Dedifferentiated amniotic fluid mesenchymal stem cell (primary cell): ENCODE results near the gene PEAK1.

ENCODE experiments used
- DNase-seq: peaks from one replicate; pipeline ENCODE4 v3.0.0-alpha.2; 2016; ENCODE audit errors: extremely low spot score

The PEAK1 gene

DNA sequence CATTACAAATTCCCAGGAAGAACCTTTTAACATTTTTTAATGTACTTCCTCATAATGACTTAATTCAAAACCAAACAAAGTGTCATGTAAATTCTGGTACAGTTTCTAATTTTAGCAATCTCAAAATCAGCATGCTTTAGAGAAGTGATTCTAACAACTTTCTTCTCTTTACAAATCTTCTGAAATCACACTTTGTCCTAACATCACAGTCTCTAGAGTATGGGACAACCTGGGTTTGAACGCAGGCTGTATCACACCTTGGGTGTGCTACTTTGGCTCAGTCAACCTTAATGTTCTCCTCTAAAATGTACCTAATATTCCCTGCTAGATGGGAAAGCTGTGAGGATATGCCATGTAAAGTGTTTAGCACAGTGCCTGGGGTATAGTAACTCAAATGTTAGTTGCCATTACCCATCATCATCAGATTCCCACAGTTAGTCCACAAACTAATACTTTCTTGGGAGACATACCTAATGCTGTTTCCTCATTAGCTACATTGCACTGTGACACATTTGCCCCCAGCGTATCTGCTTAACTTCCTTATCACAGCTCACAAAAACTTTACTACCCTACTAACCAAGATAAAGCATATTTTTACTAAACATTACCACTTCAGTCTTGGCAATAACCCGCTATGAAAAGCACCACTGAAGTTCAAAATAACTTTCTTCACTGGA, 352.1 kb downstream of the PEAK1 start:
- no peak for DNase-seq

DNA sequence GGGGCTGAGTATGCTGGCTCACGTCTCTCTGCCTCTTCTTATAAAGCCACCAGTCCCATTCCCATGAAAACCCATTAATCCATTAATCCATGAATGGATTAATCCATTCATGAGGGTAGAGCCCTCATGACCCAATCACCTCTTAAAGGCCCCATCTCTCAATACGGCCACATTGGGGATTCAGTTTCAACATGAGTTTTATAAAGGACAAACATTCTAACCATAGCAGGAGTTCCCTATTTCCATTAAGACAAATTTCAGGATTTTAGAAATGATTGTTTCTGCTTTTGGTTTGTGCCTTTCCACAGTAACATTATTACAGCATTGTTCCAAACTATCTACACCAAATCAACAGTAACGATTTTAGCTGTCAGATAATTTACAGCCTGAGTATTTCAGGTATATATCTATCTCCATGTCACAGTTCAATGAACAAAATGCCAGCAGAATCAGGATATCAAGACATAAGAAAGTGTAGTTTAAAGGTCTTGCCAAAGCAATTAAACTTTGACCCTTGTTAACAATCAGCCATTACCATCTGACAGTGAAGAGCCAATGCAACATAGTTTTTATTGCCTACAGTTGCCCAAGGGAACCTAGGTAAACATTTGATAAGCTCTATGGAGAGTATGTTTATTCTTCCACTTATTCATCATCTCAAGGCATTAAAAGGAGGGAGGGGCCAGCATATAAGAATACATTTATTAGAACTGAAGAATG, 352.8 kb downstream of the PEAK1 start:
- DNase-seq = no peak

DNA sequence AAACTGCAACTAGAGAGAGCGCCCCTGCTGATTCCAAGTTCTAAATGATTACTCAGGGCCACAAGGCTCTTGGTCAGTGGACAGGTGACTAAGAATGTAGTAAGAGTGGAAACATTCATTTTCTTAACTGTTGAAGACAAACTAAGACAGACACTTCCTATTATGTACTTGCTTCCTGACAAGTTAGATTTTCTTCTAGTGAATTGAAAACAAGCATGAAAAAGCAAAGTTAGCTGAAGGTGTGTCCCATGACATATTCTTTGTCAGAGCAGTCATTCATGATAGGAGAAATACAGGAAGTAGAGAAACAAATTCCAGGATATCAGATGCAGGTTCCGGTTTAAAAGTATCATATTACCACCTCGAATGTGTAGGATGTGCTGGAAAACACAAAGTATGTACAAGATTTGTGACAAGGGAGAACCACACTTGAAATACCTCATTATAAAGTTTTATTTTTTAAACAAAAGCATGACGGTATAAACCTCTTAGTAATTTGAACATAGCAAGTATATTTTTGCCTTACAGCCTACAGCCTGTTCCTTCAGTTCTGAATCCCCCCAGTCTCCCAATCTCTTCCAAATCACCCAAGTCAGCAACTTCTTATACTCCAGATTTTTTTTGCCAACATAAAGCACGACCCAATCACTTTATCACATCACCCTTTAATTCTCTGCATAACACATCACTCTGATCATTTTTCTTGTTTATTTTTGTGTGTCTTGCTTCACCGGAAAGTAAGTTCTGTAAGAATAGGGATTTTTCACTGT, 355.2 kb downstream of the PEAK1 start:
- no peak for DNase-seq

DNA sequence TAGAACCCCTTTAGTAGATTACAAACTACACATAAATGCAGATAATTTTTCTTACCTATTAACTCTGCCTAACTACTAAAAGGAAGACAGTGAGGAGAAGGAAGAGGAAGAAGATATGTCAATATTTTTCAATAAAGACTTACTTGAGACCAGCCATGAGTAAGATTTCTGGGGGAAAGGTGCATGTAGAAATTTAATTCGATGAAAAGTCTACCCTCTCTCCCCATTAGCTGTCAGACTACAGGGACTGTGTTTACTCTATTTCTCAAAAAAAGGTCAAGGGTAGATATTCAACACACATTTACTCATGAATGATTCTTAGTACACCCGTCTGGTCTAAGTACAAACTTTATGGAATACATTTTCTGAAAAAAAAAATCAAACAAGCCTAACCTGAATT, 355.8 kb downstream of the PEAK1 start:
- no peak for DNase-seq

DNA sequence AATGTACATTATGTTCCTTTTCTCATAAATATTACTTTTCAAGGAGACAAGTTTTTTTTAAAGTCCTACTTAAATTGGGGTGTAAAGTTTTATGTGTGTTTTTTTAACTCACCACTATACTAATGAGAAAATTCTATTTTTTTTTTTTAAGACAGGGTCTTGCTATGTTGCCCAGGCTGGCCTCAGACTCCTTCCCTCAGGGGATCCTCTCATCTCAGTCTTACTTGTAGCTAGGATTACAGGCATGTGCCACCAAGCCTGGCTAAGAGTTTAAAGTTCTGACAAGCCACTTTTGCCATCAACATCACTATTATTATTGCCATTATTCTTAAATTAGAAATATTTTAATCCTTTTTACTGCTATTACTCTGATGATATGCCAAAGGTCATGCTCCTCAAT, 356.7 kb downstream of the PEAK1 start:
- DNase-seq = no peak

DNA sequence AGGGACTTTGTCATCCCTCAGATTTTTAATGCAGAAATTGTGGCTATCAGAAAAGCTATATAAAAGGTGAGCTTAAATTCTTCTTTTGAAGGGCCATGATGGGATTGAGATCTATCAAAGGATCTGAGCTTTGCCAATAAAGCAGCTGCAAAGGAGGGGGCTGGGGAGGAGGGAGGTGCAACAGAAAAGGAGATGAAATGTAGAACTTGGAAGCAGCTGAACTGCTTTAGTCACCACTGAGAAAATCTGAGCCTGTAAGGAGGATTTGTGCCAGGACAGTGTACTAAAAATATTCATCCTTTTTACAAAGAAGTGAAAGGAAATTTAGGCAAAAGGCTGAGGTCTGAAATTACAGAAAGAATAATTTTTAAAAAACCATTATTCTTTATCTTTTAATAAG, 359.4 kb downstream of the PEAK1 start:
- no peak for DNase-seq

DNA sequence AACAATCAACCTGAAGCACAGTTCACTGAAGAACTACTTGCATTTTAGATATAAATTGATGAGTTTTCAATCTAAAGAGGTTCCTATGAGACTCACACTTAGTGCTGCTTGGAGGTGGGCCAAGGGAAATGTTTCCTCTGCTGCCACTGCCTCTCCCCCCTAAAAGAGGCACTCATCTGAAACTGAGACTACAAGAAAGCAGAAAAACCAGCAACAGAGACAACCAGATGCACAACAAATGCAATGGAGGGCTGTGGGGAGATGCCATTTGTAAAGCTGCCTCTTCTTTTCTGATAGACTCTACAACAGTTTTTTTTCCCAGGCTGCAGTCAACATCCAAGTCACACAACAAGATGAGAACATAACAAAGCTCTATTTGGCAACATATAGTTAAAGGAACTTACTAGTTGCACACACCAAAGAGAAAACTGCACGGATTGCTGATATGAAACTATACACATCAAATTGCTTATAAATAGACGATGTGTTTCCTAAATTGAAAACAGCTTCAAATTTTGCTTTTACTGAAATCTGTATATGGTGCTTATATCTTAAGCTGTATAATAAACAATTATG, 360.0 kb downstream of the PEAK1 start:
- DNase-seq = peak; percentile 35

DNA sequence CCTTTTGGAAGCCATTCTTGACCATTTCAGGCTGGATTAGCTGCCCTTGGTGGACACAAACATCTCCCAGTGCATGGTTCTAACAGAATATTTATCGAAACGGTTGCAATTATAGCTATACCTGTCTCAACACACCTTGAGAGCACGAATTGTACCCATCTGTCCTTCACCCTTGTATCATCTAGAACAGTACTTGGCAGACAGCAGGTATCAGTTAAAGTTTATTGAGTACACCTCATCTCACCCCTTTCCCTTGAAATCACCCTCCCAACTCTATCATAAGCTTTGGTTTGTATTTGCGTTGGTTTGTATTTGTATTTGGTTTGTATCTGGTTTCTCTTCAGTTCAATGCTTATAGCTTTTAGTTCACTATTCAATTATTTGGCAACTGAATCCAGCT, 361.4 kb downstream of the PEAK1 start:
- DNase-seq = no peak

DNA sequence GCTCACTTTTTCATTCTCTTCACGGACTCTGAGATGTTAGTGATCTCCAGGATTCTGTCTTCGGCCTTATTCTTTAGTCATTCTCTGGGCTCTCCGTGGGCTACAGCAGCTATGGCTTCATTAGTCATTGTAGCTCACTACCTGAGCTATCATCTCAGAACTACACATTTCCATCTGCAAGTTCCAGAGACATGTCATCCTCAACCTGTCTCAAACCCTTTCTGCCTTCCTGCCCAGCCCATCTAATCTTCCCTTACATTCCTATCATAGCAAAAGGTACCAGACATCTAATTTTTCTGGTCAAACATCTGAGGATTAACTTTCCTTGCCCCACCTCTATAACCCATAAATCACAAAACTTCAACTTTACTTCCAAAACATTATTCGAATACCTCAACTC, 362.2 kb downstream of the PEAK1 start:
- DNase-seq = no peak

DNA sequence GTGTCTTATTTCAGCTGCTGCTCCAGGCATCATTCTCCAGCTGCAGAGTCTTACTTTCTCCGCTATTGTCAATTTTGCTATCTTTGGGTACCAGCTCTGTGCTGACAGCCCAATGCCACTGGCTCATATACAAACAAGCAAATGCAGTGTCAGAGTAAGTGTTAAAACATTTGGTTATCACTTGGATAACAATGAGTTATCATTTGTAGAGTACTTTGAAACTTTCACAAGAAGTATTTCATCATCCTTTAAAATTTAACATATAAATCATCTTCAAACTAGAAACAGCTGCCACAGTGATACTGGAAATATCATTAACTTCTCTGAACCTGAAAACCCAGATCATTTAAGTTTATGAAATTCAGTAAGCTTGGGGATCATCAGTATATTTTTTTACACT, 362.8 kb downstream of the PEAK1 start:
- no peak for DNase-seq

DNA sequence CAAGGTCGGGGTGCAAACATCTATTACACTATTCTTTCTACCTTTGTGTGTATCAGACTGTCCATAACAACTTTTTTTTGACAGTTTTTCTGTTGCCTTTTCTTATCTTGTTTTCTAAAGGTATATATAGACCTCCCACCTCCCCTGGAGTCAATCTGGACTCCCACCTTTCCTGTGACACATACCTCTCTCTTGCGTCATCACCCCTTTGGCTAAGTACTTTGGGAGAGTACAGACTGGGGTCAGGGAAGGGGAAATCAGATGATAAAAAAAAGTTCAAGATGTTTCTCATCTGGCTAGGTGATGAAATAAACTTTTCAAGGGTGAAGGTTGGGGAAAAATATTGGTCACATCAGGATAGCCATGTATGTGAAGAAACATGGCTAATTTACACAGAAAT, 366.2 kb downstream of the PEAK1 start:
- no peak for DNase-seq

DNA sequence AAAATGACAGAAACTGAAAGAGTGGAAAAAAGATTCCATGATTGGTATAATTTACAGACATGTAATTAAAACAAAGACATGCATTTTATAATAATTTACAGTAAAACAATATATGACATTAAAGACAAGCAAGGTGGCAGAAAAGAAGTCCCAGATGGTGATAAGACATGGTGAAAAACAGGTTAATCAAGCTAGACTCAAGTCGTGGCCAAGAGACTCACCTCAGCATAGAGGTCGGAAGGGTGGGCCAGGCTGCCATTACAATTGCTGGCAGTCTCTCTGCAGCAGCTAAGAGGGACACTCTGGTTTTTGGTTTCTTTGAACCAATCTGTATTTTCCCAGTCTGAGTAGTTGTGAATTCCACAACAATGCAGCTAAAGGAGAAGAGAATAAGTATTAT, 367.3 kb downstream of the PEAK1 start:
- DNase-seq = no peak
